Activated effector memory CD4-positive, alpha-beta T cell treated with anti-CD3 and anti-CD28 coated beads, Interleukin-2, amount 50 U/mL, for 16 hours (primary cell): ENCODE measurements around the gene CHRNG.

Experiments used
- DNase-seq: peaks from one replicate; pipeline ENCODE4 v3.0.0-alpha.2; 2020

CHRNG gene

GRCh38 chr2:232539298-232540231 lies at the start of gene CHRNG:
Gene CHRNG, plus strand, starts transcription at chr2:232539692. Its CDS starts 56 bp downstream, at chr2:232539748.
- peak; percentile 60 for DNase-seq

- DNase-seq = peak; percentile 56
Measured at GRCh38 chr2:232490221-232491138, 49.0 kb upstream of the CHRNG start.

GRCh38 chr2:232491139-232491780 lies 48.2 kb upstream of the CHRNG start:
- no peak for DNase-seq

GRCh38 chr2:232492236-232492848 lies 47.1 kb upstream of the CHRNG start:
- DNase-seq = no peak

GRCh38 chr2:232492963-232493700 lies 46.4 kb upstream of the CHRNG start:
- no peak for DNase-seq

GRCh38 chr2:232493701-232494474 lies 45.6 kb upstream of the CHRNG start:
- no peak for DNase-seq

- DNase-seq = no peak
Measured at GRCh38 chr2:232494542-232494941, 45.0 kb upstream of the CHRNG start.

GRCh38 chr2:232495292-232495691 lies 44.2 kb upstream of the CHRNG start:
- no peak for DNase-seq

- DNase-seq = no peak
Measured at GRCh38 chr2:232496501-232497270, 42.8 kb upstream of the CHRNG start.

- DNase-seq = no peak
Measured at GRCh38 chr2:232497348-232497747, 42.1 kb upstream of the CHRNG start.

GRCh38 chr2:232498452-232498851 lies 41.0 kb upstream of the CHRNG start:
- no peak for DNase-seq

- no peak for DNase-seq
Measured at GRCh38 chr2:232501331-232501771, 38.1 kb upstream of the CHRNG start.

- no peak for DNase-seq
Measured at GRCh38 chr2:232501794-232502390, 37.6 kb upstream of the CHRNG start.

GRCh38 chr2:232502511-232502910 lies 37.0 kb upstream of the CHRNG start:
- no peak for DNase-seq

GRCh38 chr2:232502911-232503808 lies 36.3 kb upstream of the CHRNG start:
- DNase-seq = peak; percentile 78

GRCh38 chr2:232503809-232504323 lies 35.6 kb upstream of the CHRNG start:
- no peak for DNase-seq

GRCh38 chr2:232504438-232504837 lies 35.1 kb upstream of the CHRNG start:
- no peak for DNase-seq

GRCh38 chr2:232505856-232506255 lies 33.6 kb upstream of the CHRNG start:
- DNase-seq = no peak
